Stomach smooth muscle (tissue), 2 donors: ENCODE measurements around the gene HSF5.
"Not testable (repeated sequence)": the region's sequence is repeated elsewhere in the genome, so short reads cannot be mapped to it uniquely, and the experiment has no call there.

ENCODE experiments used
- H3K27ac ChIP-seq: one replicate; pipeline ENCODE4 v1.7.0; 2013; ENCODE audit warnings: mild to moderate bottlenecking, low read length, inconsistent platforms
- H3K27me3 ChIP-seq, 2 donors: one replicate each; pipeline ENCODE4 v1.7.0; 2013; ENCODE audit warnings: low read length in 2 of 2; ENCODE audit not compliant: insufficient read depth in 2 of 2, control insufficient read depth in 1 of 2
- H3K36me3 ChIP-seq, 2 donors: one replicate each; pipeline ENCODE4 v1.7.0; 2013; ENCODE audit warnings: low read length in 2 of 2; ENCODE audit not compliant: control insufficient read depth in 2 of 2, insufficient read depth in 2 of 2
- H3K4me1 ChIP-seq: one replicate; pipeline ENCODE4 v1.7.0; 2013; ENCODE audit warnings: low read length; ENCODE audit not compliant: control insufficient read depth, insufficient read depth
- H3K4me3 ChIP-seq, 2 donors: one replicate each; pipeline ENCODE4 v1.7.0; 2013; ENCODE audit warnings: low read length in 2 of 2
- H3K9ac ChIP-seq, 2 donors: one replicate each; pipeline ENCODE4 v1.7.0; 2013; ENCODE audit warnings: low read length in 2 of 2, mild to moderate bottlenecking in 1 of 2
- H3K9me3 ChIP-seq, 2 donors: one replicate each; pipeline ENCODE4 v1.7.0; 2013; ENCODE audit warnings: low read length in 2 of 2; ENCODE audit not compliant: control insufficient read depth in 2 of 2
- donor health status: healthy.
- donor health status: Pancreatic carcinoma.

The HSF5 gene

GRCh38 chr17:58481798-58482197, 6.4 kb downstream of the HSF5 start:
- H3K27ac ChIP-seq, H3K27me3 ChIP-seq, H3K4me1 ChIP-seq, H3K9ac ChIP-seq, H3K9me3 ChIP-seq, H3K4me3 ChIP-seq, H3K36me3 ChIP-seq: not testable (repeated sequence)

GRCh38 chr17:58480090-58480489, 8.1 kb downstream of the HSF5 start:
- H3K27ac ChIP-seq: no peak overlapping the region
- no peaks in the 10 kb centered on the region for H3K36me3 ChIP-seq
- no peaks in the 10 kb centered on the region for H3K9me3 ChIP-seq
- H3K4me3 ChIP-seq: no peak overlapping the region
- H3K4me1 ChIP-seq: no peaks in the 10 kb centered on the region
- no peak overlapping the region for H3K9ac ChIP-seq
- no peaks in the 10 kb centered on the region for H3K27me3 ChIP-seq

GRCh38 chr17:58476812-58477211, 11.4 kb downstream of the HSF5 start:
- H3K9me3 ChIP-seq: no peaks in the 10 kb centered on the region
- no peak overlapping the region for H3K27ac ChIP-seq
- H3K4me1 ChIP-seq: no peaks in the 10 kb centered on the region
- H3K36me3 ChIP-seq: no peaks in the 10 kb centered on the region
- H3K9ac ChIP-seq: no peak overlapping the region
- H3K4me3 ChIP-seq: no peak overlapping the region
- H3K27me3 ChIP-seq: no peaks in the 10 kb centered on the region

GRCh38 chr17:58475985-58476384, 12.2 kb downstream of the HSF5 start:
- H3K9ac ChIP-seq: no peak overlapping the region
- H3K4me1 ChIP-seq: no peaks in the 10 kb centered on the region
- no peaks in the 10 kb centered on the region for H3K36me3 ChIP-seq
- no peak overlapping the region for H3K27ac ChIP-seq
- no peaks in the 10 kb centered on the region for H3K9me3 ChIP-seq
- no peaks in the 10 kb centered on the region for H3K27me3 ChIP-seq
- H3K4me3 ChIP-seq: no peak overlapping the region

GRCh38 chr17:58470356-58470755, 17.9 kb downstream of the HSF5 start:
- Histone ChIP-seq H3K9ac (no peak overlapping the region), H3K36me3 (no peaks in the 10 kb centered on the region), H3K9me3 (no peaks in the 10 kb centered on the region), H3K4me3 (no peak overlapping the region), H3K27me3 (no peaks in the 10 kb centered on the region), H3K27ac (no peak overlapping the region), H3K4me1 (no peaks in the 10 kb centered on the region)

GRCh38 chr17:58468944-58469343, 19.3 kb downstream of the HSF5 start:
- no peak overlapping the region for H3K27ac ChIP-seq
- H3K27me3 ChIP-seq: no peaks in the 10 kb centered on the region

GRCh38 chr17:58455491-58455890, 32.7 kb downstream of the HSF5 start:
- no peak overlapping the region for H3K27ac ChIP-seq
- no peaks in the 10 kb centered on the region for H3K27me3 ChIP-seq
- no peaks in the 10 kb centered on the region for H3K36me3 ChIP-seq

More at GRCh38 chr17:58468944-58469343, 19.3 kb downstream of the HSF5 start:
- Histone ChIP-seq H3K4me1 (no peaks in the 10 kb centered on the region), H3K36me3 (no peaks in the 10 kb centered on the region), H3K9me3 (no peaks in the 10 kb centered on the region), H3K4me3 (no peak overlapping the region), H3K9ac (no peak overlapping the region)

GRCh38 chr17:58452738-58453137, 35.5 kb downstream of the HSF5 start:
- no peak overlapping the region for H3K4me3 ChIP-seq
- no peak overlapping the region for H3K27ac ChIP-seq
- no peaks in the 10 kb centered on the region for H3K36me3 ChIP-seq
- no peaks in the 10 kb centered on the region for H3K4me1 ChIP-seq
- H3K9me3 ChIP-seq: no peaks in the 10 kb centered on the region
- H3K9ac ChIP-seq: no peak overlapping the region
- H3K27me3 ChIP-seq: no peaks in the 10 kb centered on the region

More at GRCh38 chr17:58455491-58455890, 32.7 kb downstream of the HSF5 start:
- no peaks in the 10 kb centered on the region for H3K4me1 ChIP-seq
- H3K9ac ChIP-seq: no peak overlapping the region
- H3K4me3 ChIP-seq: no peak overlapping the region
- H3K9me3 ChIP-seq: no peaks in the 10 kb centered on the region

GRCh38 chr17:58447039-58447975, 40.9 kb downstream of the HSF5 start:
- Histone ChIP-seq H3K9me3 (no peaks in the 10 kb centered on the region), H3K9ac (no peak overlapping the region), H3K36me3 (no peaks in the 10 kb centered on the region), H3K27ac (no peak overlapping the region), H3K27me3 (no peaks in the 10 kb centered on the region), H3K4me3 (no peak overlapping the region), H3K4me1 (no peaks in the 10 kb centered on the region)

GRCh38 chr17:58446086-58446485, 42.1 kb downstream of the HSF5 start:
- H3K4me1 ChIP-seq: no peaks in the 10 kb centered on the region
- no peak overlapping the region for H3K9ac ChIP-seq
- H3K27ac ChIP-seq: no peak overlapping the region
- H3K9me3 ChIP-seq: no peaks in the 10 kb centered on the region
- no peaks in the 10 kb centered on the region for H3K36me3 ChIP-seq
- no peaks in the 10 kb centered on the region for H3K27me3 ChIP-seq
- H3K4me3 ChIP-seq: no peak overlapping the region

GRCh38 chr17:58436805-58437239, 51.4 kb downstream of the HSF5 start:
- H3K27ac ChIP-seq: no peak overlapping the region
- no peaks in the 10 kb centered on the region for H3K27me3 ChIP-seq
- H3K9me3 ChIP-seq: no peaks in the 10 kb centered on the region
- H3K4me3 ChIP-seq: no peak overlapping the region
- no peaks in the 10 kb centered on the region for H3K4me1 ChIP-seq
- H3K36me3 ChIP-seq: no peaks in the 10 kb centered on the region
- H3K9ac ChIP-seq: no peak overlapping the region
